GM19395 (cell line): Measurements from ENCODE around the gene DBH.

Experiments used
- ATAC-seq: cut with Tn5 transposase; IDR thresholded peaks from one replicate; pipeline ENCODE4 v1.9.1; 2021; ENCODE audit warnings: mild to moderate bottlenecking, moderate library complexity; ENCODE audit not compliant: unreplicated experiment

DBH gene

DNA sequence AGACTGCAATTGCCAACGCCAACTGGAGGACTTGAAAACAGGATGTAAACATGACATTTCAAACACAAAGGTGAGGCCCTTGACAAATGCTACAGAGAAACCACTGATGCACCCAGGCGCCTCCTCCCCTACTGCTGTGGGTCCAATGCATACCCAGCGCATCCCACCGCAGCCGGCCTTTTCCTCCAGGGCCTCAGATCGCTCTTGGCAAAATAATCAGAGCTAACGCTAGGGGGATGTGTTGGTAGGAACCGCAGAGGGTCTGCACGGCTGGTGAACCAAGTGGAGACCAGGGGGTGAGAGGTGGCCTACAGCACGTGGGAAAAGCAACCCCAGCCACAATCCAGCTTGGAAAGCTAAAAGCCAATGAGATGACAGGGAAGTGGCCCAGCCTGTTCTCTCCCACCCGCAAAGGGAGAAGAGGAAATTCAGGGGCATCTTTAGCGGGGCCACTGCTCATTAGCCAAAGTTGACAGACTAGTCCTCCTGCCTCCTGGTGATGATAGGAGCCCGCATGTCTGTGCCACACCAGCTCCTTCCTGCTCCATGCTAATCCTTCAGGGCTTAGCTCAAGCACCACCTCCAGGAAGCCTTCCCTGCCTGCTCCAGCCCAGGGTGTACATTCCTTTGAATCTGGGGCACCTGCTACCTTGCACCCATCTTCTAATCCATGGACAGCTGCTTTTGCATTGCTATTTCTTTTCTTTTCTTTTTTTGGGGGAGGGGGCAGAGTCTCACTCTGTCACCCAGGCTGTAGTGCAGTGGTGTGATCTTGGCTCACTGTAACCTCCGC is 32.8 kb upstream of the DBH start:
- ATAC-seq = no peak

DNA sequence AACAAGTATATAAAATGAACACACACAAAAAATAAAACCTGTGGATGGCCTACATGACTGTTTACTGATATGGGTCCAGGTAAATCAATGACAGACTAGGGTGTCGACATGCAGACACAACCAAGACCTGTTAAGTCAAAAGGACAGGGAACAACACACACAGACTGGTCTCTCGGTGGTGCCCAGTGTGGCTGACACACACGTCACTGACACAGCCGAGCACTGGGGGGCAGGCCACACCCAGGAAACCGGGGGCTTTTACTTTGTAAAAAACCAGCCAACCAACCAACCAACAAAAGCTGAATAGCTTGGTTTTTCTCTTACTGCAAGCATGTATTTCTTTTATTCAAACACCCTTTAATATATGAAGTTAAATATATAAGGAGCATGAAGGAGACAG is 31.9 kb upstream of the DBH start:
- no peak for ATAC-seq

DNA sequence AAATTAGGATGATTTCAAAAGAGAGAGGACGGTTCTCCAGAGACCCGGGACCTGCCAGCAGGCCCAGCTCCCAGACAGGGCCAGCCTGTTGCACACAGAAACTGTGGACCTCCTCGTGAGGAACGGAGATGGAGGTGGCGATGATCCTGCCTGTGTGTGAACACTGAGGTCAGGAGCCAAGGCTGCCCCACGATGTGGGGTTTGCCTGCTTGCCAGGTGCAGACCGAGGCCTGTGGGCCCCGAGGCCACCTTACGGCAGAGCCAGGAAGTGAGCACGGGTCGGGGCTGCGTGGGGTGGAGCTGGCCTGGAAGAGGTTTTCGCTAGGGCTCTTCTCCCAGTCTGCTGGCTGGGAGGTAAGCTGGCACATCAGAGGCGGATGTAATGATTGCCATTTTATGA is 31.3 kb upstream of the DBH start:
- no peak for ATAC-seq

DNA sequence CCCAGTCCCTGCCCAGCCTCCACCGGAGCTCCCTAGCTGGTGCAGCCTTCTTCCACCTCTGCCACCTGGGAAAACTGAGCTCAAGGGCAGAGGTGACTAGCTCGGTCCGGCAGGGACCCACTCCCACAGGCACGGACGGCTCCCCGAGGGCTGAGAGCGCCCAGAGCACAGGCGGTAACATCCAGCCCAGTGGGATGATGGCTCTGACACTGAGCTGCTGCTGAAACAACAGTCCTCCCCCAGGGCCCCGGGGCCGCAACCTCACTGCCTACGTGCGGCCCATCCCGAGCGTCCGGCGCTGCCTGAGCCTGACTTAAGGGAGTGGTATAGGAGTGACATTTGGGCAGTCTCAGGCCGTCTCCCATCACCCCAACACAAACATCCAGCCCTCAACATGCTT is 30.7 kb upstream of the DBH start:
- no peak for ATAC-seq

DNA sequence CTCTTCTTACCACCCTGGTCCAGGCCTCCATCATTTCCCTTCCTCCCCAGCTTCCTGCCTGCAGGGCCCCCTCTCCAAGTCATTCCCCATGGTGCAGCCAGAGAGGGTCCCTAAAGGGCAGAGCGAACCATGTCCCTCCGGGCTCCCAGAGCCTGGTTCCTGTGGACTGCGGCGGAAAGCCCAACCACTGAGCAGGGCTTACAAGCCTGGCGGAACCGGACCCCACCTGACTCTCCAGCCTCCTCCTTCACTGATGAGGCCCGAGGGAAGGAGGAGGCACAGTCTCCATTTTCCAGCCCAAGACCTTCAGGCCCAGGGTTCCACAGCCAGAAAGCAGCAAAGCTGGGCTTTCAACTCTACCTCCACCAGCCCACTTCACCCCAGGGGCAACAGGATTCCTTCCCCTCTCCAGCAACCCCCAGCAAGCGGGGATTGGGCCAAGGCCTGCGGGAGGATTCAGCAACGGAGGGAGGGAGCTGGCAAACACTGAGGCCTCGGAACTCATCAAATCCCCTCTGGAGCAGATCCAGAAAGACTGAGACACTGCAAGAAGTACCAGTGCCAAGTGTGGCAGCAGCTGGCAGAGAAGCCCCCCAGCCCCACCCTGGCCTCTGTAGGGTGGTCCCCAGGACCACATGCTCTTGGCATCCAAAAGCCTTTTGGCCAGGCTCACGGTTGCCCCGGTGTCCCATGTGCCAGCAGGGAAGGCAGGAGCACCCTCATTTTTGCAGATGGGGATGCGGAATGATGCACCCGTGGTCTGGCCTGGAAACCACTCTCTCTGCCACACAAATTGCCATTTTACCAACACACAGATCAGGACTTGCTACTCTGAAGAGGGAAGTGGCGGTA is 30.1 kb upstream of the DBH start:
- no peak for ATAC-seq

DNA sequence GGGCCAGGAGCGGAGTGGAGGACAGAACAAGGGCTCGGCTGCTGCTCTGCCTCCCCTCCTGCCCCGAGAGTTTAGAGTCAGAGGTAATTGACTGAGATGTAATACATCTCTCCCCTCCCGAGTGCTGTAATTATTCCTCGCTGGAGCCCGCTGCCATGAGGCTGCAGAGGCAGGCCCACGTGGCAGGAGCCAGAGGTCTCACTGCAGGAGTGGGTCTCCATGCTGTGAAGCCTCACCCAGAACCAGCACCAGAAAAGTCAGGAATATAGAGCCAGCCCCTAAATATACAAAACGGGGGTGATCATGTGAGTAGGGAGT is 29.5 kb upstream of the DBH start:
- ATAC-seq = no peak

DNA sequence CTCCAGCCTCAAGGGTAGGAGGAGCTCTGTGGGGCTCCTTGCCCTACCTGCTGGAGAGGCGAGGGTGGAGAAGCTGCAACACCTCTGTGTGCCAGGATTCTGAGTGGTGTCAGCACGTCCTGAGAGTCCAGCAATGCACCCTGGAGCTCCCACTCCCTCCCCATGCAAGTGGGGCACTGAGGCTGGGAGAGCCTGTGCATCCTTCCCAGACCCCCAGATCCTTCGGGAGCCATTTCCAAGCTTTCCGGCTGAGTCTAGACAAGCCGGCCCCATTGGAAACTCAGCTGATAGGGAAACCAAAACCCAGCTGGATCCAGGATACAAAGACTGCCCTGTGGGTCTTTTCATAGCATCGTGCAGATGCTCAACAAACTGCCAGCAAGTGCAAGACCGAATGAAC is 28.8 kb upstream of the DBH start:
- ATAC-seq = no peak

DNA sequence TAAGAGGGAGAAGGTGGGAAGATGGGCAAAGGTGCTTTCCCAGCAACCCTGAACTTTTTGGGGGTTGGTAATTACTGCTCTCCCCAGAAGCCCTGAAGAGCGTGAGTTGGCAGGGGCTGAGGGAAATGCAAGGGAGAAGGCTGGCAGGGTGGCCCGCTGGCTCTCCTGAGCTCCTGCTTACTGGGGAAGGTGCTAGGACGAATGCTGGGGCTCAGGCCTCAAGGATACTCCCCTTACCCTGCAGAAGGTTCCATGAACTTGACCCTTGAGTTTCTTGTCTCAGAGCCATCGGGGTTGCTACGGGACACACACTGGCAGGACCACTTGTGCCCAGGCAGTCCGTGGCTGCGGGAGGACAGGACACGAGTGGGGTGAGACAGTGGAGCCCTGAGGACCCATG is 28.2 kb upstream of the DBH start:
- no peak for ATAC-seq

DNA sequence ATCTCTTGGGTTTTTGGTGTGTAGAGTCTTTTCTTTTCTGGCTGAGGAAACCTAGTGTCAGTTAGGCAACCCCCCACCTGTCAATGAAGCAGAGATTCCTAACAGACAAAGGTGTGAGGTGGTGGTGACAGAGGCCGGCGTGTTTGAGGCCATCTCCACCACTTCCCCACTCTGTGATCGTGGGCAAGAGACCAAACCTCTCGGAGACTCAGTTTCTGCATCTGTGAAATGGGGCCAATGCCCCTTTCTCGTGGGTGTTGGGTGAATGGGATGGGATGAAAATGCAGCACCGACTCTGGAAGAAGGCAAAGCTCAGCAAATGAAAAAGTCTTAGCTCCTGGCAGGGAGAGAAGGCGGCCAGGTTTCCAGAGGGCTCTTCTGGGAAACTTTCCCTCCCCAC is 27.8 kb upstream of the DBH start:
- no peak for ATAC-seq

DNA sequence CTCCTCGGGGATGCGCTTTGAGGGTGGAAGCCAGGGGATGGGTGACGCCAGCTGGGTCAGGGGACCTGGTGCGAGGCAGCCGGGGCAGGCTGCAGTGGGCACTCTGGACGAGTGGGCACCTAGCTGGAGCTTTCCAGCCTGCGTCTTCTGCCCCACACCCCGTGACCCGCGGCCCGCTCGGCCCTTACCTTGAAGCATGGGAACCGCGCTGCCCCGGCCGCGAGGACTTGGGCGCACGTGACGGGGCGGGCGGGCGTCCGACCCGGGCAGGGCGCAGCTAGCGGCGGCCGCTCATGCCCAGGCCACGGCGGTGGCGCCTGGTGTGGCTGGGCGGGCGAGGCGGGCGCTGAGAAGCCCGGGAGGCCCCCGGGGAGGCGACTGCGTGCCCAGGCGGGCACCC is 27.3 kb upstream of the DBH start:
- ATAC-seq = no peak

DNA sequence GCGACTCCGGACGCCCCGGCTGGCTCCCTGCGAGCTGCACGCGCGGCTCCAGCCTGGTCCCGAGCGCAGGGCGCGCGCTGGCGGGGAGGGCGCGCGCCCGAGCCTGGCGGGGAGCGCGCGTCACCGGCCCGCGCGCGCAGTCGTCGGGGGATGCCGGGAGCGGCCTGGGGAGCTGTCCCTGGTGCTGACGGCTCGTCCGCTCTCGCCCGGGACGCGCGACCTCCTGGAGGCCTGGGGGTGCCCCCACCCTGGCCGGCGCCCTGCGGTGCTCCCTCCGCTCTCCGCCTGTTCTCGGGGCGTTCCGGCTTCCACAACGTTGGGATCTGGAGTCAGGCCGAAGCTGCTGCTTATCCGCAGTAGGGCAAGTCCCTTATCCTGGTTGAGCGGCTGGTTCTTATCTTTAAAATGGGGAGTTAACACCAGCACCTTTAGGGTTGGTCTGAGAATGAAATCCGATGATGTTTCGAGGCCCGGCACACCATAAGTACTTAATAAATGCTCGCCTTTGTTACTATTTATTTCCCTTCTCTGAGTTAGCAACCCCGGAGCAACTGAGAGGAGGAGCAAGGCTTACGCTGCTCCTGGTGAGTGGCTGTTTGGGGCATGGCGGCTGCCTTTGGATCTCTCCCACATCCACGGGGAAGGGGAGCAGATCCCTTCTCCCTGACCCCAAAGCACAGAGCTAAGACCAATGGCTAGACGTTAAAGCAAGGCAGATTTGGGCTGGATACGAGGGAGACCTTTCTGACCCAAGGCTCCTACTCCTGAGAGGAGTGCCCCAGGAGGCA is 26.7 kb upstream of the DBH start, which contains the start of gene FAM163B:
TSS of gene FAM163B (minus strand) at position 79 of the 788 bp plus-strand sequence. CDS start 29,166 bp downstream, outside the sequence.
- no peak for ATAC-seq

DNA sequence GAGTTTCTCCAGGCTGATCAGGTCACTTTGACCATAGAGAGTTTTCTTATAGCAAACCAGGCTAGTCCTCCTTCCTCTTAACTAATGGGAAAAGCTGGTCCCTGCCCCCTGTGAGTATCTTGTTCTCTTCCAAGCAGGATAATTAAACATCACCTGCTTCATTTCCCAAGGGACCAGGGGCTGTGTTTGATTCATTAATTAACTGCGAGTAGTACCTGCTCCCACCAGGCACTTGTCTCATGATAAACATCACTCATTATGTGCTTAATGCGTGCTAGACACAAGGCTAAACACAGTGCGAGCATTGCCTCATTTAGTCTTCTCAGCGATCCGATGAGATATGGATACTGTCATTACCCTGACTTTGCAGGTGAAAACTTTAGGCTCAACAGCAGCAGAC is 25.3 kb upstream of the DBH start:
- ATAC-seq = no peak

DNA sequence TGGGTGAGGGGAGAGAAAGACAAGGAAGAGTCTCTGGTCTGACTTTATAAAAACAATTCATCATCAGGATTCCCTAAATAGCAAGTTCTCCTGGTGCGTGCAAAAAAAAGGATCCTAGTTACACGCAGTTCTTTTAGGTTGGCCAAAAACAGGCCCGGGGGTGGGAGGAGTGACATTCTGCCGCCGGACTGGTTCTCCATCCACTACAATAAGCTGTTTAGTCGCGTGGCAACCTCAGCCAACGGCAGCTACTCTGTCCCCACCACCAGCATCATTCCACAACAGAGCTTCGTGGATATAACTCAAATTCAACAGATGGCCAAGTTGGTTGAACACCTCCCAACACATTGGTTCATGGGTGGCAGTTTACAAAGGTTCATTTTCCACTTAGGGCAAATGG is 24.1 kb upstream of the DBH start:
- no peak for ATAC-seq

DNA sequence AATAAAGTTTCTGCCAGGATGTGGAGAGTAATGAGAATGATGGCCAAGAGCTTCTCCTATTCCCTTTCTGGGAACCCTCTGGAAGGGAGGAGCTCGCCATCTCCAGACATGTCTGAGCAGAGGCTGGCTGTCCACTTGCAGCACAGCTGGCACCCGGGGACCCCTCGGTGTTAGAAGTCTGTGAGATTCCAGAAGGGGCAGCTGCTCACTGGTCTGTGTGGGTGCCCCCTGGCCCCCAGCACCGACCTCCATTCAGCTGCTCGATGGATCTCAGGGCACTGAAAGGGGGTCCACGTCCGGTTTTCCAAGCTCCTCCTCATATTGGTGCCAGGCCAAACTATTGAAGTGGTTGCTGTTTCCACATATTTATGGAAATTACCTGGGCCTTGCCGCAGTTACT is 23.3 kb upstream of the DBH start:
- ATAC-seq = no peak

DNA sequence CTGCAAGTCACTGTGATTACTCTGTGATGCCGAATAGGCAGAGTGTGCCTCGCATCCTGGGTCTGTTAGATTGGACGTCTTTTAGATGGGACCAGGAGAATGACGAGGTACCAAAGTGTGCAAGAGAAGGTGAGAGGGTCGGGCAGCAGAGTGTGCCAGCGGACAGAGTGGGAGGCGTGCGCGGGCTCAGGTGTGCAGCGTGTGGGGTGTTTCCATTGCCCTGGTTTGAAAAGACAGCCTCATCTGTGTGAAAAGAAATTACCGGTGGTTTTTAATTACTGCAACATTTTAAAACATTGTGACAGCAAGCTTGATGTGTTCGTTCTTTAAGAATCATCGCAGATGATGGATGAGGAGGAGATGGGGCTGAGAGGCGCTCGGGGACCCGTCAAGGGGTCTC is 22.7 kb upstream of the DBH start:
- no peak for ATAC-seq

DNA sequence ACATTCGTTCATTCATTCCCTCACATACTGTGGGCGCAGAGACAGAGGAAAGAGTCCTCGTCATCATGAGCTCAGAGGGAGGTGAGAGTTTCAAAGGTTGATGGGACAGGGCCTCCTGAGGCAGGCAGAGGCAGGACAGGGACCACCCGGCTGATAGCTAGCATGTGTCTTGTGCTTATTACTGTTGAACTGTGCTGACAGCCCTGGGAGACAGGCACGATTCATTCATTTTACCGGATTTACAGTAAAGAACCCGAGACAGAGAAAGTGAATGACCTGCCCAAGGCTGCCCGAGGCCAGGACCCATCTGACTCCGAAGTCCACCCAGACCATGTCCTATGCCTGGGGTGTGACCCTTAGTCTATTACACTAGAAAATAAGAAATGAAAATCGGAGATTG is 22.1 kb upstream of the DBH start:
- ATAC-seq = no peak

DNA sequence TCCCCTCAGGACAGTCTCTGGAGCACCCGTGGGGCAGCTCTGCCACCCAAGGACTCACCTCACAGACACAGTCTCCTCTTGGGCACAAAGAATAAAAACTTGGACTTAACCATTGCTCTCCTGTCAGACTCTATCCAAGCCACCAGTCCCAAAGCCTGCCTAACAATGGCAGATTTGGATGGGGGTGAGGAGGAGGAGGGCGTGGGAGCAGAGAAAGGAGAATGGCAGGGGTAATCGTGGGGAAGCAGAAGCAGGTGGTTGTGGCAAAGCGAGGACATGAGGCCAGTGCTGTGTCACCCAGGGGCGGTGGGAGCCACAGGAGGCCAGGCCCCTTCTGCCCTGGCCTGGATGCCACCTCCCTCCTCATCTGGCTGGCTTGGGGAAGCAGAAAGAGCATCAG is 21.5 kb upstream of the DBH start:
- no peak for ATAC-seq

DNA sequence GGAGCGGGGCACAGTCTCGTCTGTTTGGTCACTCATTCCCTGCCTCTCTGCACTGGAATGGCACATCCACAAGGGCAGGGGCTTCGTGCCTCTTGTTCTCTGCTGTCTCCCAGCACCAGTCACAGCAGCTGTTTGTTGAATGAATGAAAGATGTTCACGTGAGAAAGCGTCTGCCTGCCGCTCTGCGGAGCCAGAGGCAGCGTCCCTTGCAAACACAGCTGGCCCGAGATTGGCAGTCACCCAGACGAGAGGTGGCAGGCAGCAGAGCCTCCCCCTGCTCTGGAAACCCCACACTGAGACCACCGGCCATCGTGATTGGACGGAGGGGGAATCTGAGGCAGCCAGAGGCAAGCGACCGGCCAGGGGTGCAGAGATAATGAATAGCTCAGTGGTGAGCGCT is 21.0 kb upstream of the DBH start:
- ATAC-seq = no peak

DNA sequence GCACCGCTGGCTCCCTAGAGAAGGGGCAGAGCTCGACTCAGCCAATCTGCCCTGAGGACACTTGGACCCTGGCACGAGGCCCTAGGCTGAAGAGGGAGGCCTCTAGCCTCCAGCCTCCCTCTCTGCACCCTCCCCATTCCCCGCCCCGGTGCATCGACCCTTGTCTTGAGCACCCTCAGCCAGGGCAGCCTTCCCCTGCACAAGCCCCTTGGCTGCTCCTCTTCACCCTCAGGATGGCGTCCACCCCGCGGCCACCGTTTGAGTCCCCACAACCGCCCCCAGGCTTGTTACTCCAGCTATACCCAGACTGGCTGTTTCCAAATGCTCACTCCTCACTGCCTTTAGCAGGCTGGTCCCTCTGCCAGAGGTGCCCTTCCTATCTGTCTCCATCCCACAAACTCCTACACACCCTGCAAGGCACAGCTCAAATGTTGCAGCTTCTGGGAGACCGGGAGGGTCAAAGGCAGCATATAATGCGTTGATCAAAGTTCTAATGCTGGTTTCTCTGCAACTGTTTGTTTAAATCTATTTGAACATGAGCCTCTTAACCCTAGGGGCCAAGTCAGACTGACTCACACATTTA is 20.5 kb upstream of the DBH start:
- no peak for ATAC-seq

DNA sequence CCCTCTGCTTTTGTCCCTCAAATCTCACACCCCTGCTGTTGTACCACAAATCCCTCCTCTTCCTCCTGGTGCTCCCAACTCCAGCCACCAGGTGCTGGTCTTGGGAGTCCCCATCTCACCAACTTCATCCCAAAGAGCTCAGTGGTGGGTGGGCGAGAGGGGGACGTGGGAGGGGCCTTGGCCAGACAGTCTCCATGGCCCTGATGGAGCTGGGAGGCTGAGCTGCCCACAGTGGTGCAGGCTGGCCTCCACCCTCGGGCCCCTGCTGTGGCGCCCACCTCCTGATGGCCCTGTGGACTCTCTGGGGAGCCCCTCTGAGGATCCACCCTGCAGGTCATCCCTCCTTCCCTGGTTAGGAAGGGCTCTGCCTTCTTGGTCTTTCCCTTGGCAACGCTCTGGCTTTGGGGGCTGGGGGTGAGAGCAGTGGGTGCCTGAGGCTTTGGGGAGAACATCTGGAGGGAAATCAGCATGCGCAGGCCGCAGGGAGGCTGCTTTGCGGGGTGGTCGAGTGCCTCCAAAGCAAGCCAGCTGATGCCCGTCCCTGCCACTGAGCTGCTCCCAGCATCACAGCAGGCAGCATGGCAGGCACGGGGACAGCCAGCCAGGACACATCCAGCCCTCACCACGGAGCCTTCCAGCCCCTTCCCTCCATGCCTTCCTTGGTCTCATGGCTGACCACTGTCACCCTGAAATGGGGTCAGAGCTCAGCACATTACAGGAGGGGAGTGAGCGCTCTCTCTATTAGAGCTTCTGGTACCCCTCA is 19.3 kb upstream of the DBH start:
- no peak for ATAC-seq

DNA sequence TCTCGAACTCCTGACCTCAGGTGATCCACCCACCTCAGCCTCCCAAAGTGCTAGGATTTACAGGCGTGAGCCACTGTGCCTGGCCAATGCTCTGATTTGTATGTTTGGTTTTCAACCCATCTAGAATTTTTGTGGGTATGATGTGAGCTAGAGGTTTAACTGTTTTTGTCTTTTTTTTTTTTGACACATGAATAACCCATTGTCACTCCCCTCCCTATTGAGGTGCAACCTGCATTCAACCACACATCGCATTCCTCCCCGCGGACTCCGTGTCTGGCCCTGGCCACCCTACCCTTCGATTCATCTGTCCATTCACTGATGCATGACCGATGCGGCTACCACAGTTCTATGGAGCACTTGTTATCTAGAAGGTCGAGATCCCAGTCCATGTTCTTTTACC is 17.4 kb upstream of the DBH start:
- ATAC-seq = no peak
